GM21367 (cell line): ENCODE results near the gene CFAP53.

Experiments used
- ATAC-seq: cut with Tn5 transposase; IDR thresholded peaks from one replicate; pipeline ENCODE4 v1.9.1; 2021; ENCODE audit not compliant: unreplicated experiment

The CFAP53 gene

GRCh38 chr18:50195689-50196088, 70.6 kb downstream of the CFAP53 start:
- ATAC-seq: no peak

DNA sequence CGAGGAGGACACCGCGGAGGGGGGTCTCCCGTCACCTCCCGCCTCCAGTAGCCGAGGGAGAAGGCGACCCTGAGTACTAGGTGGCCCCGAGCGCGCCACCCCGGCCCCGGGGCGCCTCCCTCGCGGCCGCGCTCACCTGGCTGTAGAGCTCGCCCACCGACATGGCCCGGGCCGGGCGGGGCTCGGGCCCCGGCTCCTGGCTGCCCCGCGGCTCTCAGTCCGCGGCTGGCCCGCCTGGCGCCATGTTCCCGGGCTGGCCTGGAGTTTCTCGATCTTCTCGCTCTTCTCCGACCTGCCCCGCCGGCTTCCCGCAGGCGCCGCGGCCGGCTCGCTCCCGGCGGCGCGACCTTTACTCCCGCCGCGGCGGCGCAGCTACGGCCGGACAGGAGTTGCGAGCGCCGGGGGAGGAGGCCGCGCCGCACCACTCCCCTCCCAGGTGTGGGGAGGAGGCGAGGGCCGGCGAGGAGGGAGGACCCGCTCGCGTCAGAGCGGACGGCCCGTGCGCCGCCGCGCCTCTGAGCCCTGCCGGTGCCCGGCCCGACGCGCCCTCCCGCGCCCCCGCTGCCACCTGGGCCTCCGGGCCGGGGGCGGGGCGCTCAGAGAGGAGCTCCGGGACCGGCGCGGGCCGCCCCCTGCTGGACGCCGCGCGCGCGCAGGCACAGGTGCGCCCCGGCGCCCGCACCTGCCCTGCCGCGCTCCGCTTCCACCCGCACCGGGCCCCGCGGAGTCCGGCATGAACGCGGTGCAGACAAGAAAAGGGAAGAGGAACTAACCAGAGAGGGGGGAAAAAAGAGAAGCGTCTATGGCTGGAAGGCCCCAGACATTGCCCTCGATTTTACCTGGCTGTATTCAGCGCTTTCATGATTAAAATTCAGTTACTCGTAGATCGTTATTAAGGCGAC, 71.4 kb downstream of the CFAP53 start, which contains the start of gene MYO5B:
Gene MYO5B (minus strand): TSS at position 517 of the 902 bp plus-strand sequence. CDS start 354 bp downstream, at position 163.
- ATAC-seq: peak; percentile 58

GRCh38 chr18:50193796-50194630, 72.3 kb downstream of the CFAP53 start:
- no peak for ATAC-seq

GRCh38 chr18:50192995-50193795, 73.1 kb downstream of the CFAP53 start:
- ATAC-seq: no peak

DNA sequence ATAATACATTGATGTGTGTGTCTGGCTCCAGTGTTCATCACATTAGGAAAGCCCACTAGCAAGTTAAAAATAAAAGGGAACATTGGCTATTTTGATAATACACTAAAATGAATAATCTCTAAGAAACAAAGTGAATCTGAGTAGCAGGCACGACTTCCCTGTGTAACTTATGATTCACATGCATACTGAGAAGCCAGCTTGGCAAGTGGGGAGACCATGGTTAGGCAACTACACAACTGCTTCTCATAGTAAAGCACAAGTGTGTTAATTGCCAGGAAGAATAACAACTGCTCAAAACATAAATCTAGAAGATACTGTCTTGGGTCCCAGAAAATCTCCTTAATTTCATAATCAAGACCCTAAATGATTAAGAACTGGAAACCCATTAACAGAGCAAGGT, 75.4 kb downstream of the CFAP53 start:
- ATAC-seq: no peak

DNA sequence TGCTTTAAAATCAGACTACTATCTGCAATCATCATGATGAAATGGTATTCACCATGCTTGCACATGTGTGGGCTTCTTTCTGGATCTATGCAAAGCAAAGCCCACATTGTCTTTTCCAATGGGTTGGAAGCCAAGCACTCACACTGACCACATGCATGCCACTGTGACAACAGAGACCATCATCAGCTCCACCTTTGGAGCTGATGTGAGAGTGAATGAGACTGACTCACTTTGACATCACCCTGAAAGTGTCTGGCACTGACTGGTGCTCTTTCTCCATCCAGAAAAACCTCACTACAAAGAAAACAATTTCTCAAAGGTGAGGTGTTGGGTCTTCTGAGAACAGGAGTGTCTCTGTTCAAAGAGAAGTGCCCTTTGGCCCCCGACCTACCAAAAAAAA, 76.1 kb downstream of the CFAP53 start:
- ATAC-seq: no peak

GRCh38 chr18:50189160-50189559, 77.1 kb downstream of the CFAP53 start:
- ATAC-seq: no peak

DNA sequence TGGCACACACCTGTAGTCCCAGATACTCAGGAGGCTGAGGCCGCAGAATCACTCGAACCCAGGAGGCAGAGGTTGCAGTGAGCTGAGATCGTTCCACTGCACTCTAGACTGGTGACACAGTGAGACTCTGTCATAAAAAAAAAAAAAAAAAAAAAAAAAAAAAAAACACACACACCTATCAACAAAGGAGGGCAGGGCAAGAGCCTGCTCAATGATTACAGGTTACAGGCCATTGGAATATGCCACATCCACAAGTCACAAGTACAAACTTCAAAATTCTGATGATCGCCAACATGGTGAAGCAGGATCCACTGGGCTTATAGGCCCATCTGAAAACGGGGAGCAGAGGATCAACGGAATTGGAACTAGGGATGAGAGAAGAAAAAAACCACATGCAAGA, 77.6 kb downstream of the CFAP53 start:
- ATAC-seq: no peak

- ATAC-seq: no peak
These were observed 78.6 kb downstream of the CFAP53 start for GRCh38 chr18:50187659-50188058.

GRCh38 chr18:50186385-50186784, 79.9 kb downstream of the CFAP53 start:
- no peak for ATAC-seq

- ATAC-seq: no peak
These were observed 82.7 kb downstream of the CFAP53 start for GRCh38 chr18:50183556-50183955.

- no peak for ATAC-seq
These were observed 83.8 kb downstream of the CFAP53 start for GRCh38 chr18:50182511-50182910.

DNA sequence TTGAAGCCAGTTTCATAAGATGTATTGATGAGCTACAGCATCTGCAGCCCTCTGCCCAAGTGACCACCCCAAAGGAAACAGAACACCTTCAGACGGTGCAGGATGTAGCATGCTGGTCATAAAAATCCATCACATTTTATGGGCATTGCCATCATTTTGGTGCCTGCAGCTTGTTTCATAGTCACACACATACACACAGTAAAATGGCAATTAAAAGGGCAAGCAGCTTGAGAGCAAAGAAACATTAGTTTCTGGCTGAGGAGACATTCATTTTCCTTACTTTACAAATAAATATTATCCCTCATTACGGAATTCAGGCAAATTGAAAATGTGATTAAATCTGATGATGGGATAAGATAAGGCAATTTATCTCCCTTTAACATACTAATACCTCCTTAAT, 84.7 kb downstream of the CFAP53 start:
- ATAC-seq: no peak

DNA sequence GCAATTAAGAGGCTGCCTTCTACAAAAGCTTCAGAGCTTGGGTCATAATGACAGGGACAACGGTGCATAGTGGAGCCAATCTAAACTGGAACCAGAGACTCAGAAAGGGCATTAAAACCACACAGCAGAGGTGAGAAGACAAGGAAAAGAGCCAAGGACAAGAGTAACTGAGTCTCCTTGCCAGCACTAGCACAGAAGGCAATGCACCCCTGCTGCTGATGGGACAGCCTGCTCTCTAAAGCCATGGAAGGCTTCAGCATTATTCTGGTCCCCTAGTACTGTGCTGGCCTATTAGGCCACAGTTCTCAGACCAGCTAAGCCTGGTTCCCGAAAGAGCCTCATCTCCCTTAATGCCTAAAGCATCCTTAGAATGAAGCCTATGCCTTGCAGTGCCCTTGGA, 86.8 kb downstream of the CFAP53 start:
- ATAC-seq: no peak

DNA sequence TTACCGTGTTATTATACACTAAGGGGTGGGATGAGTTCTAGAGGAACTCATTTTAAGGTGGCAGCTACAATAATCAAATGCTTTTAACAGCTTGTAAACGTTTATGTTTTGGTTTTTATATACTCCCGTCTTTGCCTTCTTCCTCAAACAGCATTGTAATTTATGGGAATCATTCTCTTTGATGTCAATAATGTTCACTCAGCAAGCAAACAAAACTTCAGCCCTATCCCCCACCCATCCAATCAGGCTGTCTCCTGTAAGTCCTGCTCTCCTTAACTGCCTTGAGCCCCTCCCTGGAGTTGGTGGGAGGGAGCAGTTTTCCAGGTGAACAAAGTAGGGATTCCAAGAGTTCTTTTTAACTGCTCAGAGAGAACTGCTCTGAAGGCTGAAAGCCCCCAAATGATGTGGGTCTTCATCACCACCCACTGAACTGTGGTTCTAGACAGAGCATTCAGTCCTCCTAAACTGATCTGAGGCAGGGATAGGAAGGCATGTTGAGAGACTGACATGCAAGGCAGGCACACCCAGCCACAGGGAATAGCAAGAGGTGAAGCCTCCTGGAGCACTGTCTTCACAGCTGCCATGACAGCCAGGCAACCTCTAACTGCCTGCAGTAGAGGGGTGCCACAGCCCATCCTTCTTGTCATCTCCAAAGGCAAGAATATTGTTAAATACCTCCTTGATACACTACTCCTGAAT, 88.9 kb downstream of the CFAP53 start:
- ATAC-seq: no peak
